Breast epithelium (tissue), 3 donors: ENCODE measurements around the gene TLCD4.

Source experiments
- CTCF ChIP-seq, 3 donors: fragments of 450-650 bp; IDR thresholded peaks; one replicate each; pipeline ENCODE4 v1.5.1; 2016 to 2017; ENCODE audit warnings: antibody characterized with exemption in 3 of 3, mild to moderate bottlenecking in 3 of 3, moderate library complexity in 3 of 3
- POLR2A ChIP-seq: fragments of 450-650 bp; IDR thresholded peaks from one replicate; pipeline ENCODE4 v1.6.1; 2016; ENCODE audit warnings: antibody characterized with exemption, mild to moderate bottlenecking, moderate library complexity
- POLR2AphosphoS5 ChIP-seq, 3 donors: sonication (generic); formaldehyde crosslinking; IDR thresholded peaks; one replicate each; pipeline ENCODE4 v1.6.1; 2017; ENCODE audit warnings: antibody characterized with exemption in 3 of 3

- peak; percentile 43 to 58 (median 50) for TF ChIP-seq CTCF (IDR thresholded peaks at IDR 0.05)
- no peak for TF ChIP-seq POLR2A
- TF ChIP-seq POLR2AphosphoS5 (IDR thresholded peaks at IDR 0.05) = no peak
Observed at GRCh38 chr1:95116580-95117206, 462 bp upstream of the TLCD4 start.
